ENCODE measurements around the gene PTPRO.

The PTPRO gene

GRCh38 chr12:15543347-15543746, 221.0 kb downstream of the PTPRO start:
- in situ Hi-C loops (cut with HindIII; ENCODE audit: low sequenced_read_pairs): no loop called here
- DNase-seq (ENCODE audit: low read depth): no peak
- H3K4me3 ChIP-seq (ENCODE audit: low read depth, low read length): no peak overlapping the region
- no peak for TF ChIP-seq CTCF (IDR thresholded peaks at IDR 0.05; ENCODE audit: low read depth, low read length, missing control alignments)

GRCh38 chr12:15544589-15544988, 222.3 kb downstream of the PTPRO start:
- DNase-seq (ENCODE audit: low read depth): no peak
- in situ Hi-C loops (cut with HindIII; ENCODE audit: low sequenced_read_pairs): no loop called here
- no peak for TF ChIP-seq CTCF (IDR thresholded peaks at IDR 0.05; ENCODE audit: low read depth, low read length, missing control alignments)
- H3K4me3 ChIP-seq (ENCODE audit: low read depth, low read length): no peak overlapping the region

GRCh38 chr12:15545334-15545733, 223.0 kb downstream of the PTPRO start:
- H3K4me3 ChIP-seq (ENCODE audit: low read depth, low read length): no peak overlapping the region
- in situ Hi-C loops (cut with HindIII; ENCODE audit: low sequenced_read_pairs): no loop called here
- no peak for TF ChIP-seq CTCF (IDR thresholded peaks at IDR 0.05; ENCODE audit: low read depth, low read length, missing control alignments)
- no peak for DNase-seq (ENCODE audit: low read depth)

- no peak overlapping the region for H3K4me3 ChIP-seq (ENCODE audit: low read depth, low read length)
- DNase-seq (ENCODE audit: low read depth): no peak
- in situ Hi-C loops (cut with HindIII; ENCODE audit: low sequenced_read_pairs): no loop called here
- no peak for TF ChIP-seq CTCF (IDR thresholded peaks at IDR 0.05; ENCODE audit: low read depth, low read length, missing control alignments)
Measured at GRCh38 chr12:15546102-15546701, 223.9 kb downstream of the PTPRO start.

- in situ Hi-C loops (cut with HindIII; ENCODE audit: low sequenced_read_pairs): no loop called here
- no peak for TF ChIP-seq CTCF (IDR thresholded peaks at IDR 0.05; ENCODE audit: low read depth, low read length, missing control alignments)
- DNase-seq (ENCODE audit: low read depth): no peak
- H3K4me3 ChIP-seq (ENCODE audit: low read depth, low read length): no peak overlapping the region
Measured at GRCh38 chr12:15547063-15547462, 224.8 kb downstream of the PTPRO start.

- no peak overlapping the region for H3K4me3 ChIP-seq (ENCODE audit: low read depth, low read length)
- in situ Hi-C loops (cut with HindIII; ENCODE audit: low sequenced_read_pairs): no loop called here
- DNase-seq (ENCODE audit: low read depth): no peak
- no peak for TF ChIP-seq CTCF (IDR thresholded peaks at IDR 0.05; ENCODE audit: low read depth, low read length, missing control alignments)
Measured at GRCh38 chr12:15547691-15548090, 225.4 kb downstream of the PTPRO start.
